GM12891 (cell line): Measurements from ENCODE around the gene YARS2.

ENCODE experiments used
- DNase-seq: peaks from one replicate; pipeline ENCODE4 v3.0.0; 2011; ENCODE audit warnings: low spot score; ENCODE audit not compliant: insufficient read length
- FAIRE-seq: peaks from 2 replicates; lab custom pipeline; 2011; peaks lifted over from hg19 to GRCh38; lab: Jason Lieb, UNC
- PAX5 ChIP-seq: IDR thresholded peaks from 2 replicates; pipeline ENCODE4 v1.6.1; 2011; ENCODE audit warnings: low read length, moderate library complexity, mild to moderate bottlenecking; ENCODE audit not compliant: insufficient read depth, severe bottlenecking
- POLR2A ChIP-seq: IDR thresholded peaks from 2 replicates; pipeline ENCODE4 v1.6.1; 2011; ENCODE audit warnings: low read depth, low read length, control low read depth
- POLR2AphosphoS5 ChIP-seq: IDR thresholded peaks from 2 replicates; pipeline ENCODE4 v1.6.1; 2011; ENCODE audit warnings: low read depth, low read length, control low read depth
- POU2F2 ChIP-seq: IDR thresholded peaks from 2 replicates; pipeline ENCODE4 v1.6.1; 2011; ENCODE audit warnings: low read depth, mild to moderate bottlenecking, control low read depth, low read length, moderate library complexity
- SPI1 ChIP-seq: IDR thresholded peaks from 2 replicates; pipeline ENCODE4 v1.6.1; 2011; ENCODE audit warnings: low read depth, low read length, control low read depth
- TAF1 ChIP-seq: IDR thresholded peaks from 2 replicates; pipeline ENCODE4 v1.6.1; 2011; ENCODE audit warnings: low read depth, low read length, control low read depth

YARS2 gene

DNA sequence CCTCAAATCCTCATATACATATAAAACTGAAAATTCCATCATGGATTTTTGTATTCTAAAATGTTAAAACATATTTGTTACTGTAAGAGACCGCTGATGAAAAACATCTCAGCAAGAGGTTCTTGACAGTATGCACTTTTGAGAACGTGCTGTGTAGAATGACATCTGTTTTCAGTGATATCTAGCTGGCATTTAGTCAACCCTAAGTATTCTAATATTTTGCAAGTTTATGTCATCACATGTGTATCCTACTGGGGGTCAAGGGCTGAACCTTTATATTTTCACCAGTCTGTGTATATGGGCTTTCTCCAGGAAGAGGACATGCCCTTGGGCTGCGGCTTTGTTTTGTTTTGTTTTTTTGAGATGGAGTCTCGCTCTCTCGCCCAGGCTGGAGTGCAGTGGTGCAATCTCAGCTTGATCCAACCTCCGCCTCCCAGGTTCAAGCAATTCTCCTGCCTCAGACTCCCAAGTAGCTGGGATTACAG lies 22.0 kb upstream of the YARS2 start:
- FAIRE-seq: no peak
- no peak for TF ChIP-seq SPI1
- no peak for TF ChIP-seq PAX5
- TF ChIP-seq POU2F2: no peak
- no peak for TF ChIP-seq TAF1
- no peak for TF ChIP-seq POLR2AphosphoS5
- no peak for DNase-seq

DNA sequence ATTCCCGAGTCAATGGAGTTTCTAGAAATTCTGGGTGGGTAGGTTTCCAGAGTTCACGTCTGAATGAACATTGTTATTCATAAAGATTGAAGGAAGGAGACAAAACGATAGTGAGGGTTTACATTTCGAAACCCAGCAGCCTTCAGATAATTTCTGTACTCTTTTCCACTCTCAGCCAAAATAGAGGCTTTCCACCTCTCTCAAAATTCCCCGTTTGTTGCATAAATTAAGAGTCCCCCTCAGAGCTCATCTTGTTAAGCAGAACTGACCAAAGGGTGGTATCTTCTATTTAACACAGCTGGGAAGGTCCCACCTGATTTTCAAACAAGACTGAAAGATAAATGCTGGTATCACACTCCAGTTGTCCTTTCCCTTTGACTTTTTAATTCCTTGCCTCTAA lies 21.5 kb upstream of the YARS2 start:
- TF ChIP-seq PAX5 (no peak), TAF1 (no peak), POLR2A (no peak), POU2F2 (no peak), POLR2AphosphoS5 (no peak), SPI1 (no peak)
- no peak for DNase-seq
- FAIRE-seq: no peak

DNA sequence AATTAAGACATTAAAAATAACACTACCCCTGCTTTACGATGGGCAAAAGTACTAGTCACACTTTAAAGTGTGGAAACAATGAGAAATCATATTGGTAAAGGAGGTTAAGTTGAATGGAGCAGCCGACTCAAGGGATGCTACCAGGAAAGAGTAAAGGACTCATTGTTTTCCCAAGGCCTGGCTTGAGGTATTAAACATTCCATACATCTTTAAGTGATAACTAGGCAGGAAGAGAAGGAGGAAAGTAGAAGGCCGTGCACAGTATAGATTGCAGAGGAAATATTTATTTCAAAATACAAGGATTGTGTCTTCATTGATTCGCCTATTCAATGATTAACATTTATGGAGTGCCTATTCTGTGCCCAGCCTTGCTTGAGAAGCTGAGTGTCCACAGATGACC lies 20.6 kb upstream of the YARS2 start:
- TF ChIP-seq TAF1: no peak
- no peak for TF ChIP-seq POLR2AphosphoS5
- no peak for TF ChIP-seq PAX5
- no peak for TF ChIP-seq POLR2A
- no peak for TF ChIP-seq POU2F2
- no peak for TF ChIP-seq SPI1
- FAIRE-seq (no peak), DNase-seq (no peak)

DNA sequence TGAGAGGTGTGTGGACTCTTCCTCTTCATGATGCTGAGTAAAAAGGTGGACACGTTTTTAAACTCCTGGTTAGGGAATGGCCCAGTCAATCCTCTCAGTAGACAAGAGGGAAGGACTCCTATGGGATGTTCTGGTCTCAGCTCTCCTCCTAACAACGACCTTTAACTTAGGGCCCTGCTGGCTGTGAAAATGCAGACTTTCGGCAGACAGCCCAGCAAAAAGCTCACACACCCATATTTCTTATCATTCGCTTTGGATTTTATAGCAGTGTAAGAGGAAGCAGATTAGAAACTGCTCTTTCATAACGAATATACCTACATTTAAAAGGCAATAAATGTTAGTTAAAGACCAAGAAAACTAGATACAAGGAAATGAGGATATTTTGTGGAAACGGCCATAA lies 18.0 kb upstream of the YARS2 start:
- DNase-seq: no peak
- no peak for FAIRE-seq
- TF ChIP-seq POLR2A (no peak), SPI1 (no peak), TAF1 (no peak), POU2F2 (no peak), PAX5 (no peak), POLR2AphosphoS5 (no peak)

DNA sequence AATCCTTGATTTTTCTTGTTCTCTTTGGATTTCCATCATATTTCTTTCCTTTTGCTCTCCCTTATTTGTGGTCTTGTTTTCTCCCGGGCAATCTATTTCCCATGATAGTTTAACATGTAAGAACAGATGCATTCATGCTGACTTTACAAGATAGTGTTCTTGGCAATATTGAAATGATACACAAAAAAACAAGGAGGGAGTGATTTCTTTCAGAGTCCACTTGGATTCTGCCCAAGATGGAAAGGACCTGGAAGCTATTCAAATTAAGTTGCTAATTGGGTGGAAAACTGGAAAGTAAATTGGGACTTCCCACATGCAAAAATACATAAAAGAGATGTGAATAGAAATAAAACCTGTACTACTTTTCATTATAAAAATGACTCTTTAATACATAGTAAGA lies 14.4 kb upstream of the YARS2 start:
- FAIRE-seq: no peak
- TF ChIP-seq PAX5 (no peak), POU2F2 (no peak), SPI1 (no peak), POLR2A (no peak), TAF1 (no peak), POLR2AphosphoS5 (no peak)
- DNase-seq: no peak

DNA sequence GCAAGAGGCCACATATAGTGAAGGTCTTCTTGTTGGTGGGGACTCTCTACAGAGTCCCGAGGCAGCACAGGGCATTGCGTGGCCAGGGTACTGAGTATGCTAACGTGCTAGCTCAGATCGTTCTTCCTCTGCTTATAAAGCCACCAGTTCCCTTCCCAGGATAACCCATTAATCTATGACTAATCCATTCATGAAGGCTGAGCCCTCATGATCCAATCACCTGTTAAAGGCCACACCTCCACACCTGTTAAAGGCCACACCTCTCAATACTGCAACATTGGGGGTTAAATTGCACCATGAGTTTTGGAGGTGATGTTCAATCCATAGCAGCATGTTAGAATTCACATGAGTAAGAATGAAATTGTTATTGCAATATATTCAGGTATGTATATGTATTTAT lies 12.8 kb upstream of the YARS2 start:
- DNase-seq (no peak), FAIRE-seq (no peak)
- TF ChIP-seq TAF1 (no peak), SPI1 (no peak), POLR2AphosphoS5 (no peak)

DNA sequence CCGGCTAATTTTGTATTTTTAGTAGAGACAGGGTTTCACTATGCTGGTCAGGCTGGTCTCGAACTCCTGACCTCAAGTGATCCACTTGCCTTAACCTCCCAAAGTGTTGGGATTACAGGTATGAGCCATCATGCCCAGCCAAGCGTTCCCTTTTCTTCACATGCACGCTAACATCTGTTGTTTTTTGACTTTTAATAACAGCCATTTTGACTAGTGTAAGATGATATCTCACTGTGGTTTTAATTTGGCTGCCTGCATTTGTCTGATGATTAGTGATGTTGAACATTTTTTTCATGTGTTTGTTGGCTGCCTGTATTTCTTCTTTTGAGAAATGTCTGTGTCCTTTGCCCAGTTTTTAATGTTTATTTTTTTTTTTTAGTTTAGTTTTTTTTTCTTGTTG lies 10.2 kb upstream of the YARS2 start:
- DNase-seq (no peak), FAIRE-seq (no peak)
- no peak for TF ChIP-seq POLR2AphosphoS5
- TF ChIP-seq PAX5: no peak
- no peak for TF ChIP-seq POLR2A
- TF ChIP-seq TAF1: no peak
- no peak for TF ChIP-seq POU2F2
- no peak for TF ChIP-seq SPI1

DNA sequence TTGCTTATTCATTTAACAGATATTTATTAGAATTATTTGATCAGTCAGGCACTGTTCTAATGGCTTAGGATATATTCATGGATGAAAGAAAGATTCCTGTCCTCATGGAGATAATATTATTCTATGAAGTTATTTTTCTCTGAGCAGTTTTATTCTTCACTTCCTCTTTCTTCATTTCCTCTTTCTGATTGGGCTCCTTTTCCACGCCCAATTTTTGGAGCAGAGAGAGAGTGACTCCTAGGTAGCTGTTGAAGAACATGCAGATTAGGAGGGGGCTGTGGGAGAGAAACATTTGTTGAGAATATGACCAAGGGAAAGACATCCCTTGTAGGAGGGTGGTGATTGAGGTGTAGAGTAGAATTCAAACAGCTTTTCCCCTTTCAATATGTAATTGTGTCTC lies 6.0 kb upstream of the YARS2 start:
- DNase-seq: no peak
- TF ChIP-seq SPI1 (peak; percentile 92), POLR2AphosphoS5 (no peak)
- FAIRE-seq: no peak

DNA sequence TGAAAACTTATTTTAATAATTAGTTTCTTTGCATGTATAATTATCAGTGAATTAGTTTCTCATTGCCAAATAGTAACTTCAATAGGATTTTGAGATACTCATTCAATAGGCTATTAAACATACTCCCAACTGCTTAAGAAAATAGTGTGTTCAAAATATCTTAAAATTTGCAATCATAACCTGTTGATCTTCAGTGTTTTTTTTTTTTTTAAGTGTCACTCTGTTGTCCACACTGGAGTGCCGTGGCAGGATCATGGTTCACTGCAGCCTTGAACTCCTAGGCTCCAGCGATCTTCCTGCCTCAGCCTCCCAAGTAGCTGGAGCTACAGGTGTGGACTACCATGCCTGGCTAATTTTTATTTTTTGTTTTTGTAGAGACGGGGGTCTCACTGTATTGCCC lies 1.5 kb upstream of the YARS2 start:
- TF ChIP-seq POLR2AphosphoS5: no peak
- no peak for TF ChIP-seq PAX5
- no peak for TF ChIP-seq POU2F2
- TF ChIP-seq POLR2A: no peak
- TF ChIP-seq SPI1: no peak
- no peak for TF ChIP-seq TAF1
- FAIRE-seq (no peak), DNase-seq (no peak)

DNA sequence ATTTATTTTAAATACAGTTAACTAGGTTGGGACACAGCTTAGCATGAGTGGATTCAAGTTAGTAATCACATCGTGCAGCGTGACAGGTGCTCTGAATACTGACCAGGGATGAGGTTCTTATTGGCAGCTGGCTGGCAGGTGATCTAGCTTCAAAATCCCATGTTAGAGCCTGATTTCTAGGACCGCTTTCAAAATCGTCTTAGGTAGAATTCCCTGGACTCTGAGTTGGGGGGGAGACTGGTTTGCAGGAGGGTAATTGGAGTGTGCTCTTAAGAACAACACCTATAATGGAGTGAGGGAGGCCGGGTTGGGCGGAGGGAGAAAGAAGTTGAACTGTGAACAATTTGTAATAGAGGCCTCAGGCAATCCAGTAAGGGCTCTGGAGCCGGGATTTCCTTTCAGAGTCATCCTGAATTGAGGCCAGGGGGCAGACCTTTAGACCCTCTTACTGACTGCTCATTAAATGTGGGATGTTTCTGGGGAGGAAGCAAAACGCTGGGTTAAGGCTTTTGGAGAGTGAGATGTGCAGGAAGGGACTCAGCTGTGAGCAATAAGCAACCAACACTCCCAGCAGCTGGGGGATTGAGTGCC lies 874 bp upstream of the YARS2 start:
- no peak for TF ChIP-seq POLR2AphosphoS5
- TF ChIP-seq POU2F2: no peak
- no peak for TF ChIP-seq TAF1
- DNase-seq: no peak
- no peak for FAIRE-seq
